ENCODE results near the gene PIK3R6.
"Not testable (repeated sequence)": the region's sequence is repeated elsewhere in the genome, so short reads cannot be mapped to it uniquely, and the experiment has no call there.

Gene PIK3R6

DNA sequence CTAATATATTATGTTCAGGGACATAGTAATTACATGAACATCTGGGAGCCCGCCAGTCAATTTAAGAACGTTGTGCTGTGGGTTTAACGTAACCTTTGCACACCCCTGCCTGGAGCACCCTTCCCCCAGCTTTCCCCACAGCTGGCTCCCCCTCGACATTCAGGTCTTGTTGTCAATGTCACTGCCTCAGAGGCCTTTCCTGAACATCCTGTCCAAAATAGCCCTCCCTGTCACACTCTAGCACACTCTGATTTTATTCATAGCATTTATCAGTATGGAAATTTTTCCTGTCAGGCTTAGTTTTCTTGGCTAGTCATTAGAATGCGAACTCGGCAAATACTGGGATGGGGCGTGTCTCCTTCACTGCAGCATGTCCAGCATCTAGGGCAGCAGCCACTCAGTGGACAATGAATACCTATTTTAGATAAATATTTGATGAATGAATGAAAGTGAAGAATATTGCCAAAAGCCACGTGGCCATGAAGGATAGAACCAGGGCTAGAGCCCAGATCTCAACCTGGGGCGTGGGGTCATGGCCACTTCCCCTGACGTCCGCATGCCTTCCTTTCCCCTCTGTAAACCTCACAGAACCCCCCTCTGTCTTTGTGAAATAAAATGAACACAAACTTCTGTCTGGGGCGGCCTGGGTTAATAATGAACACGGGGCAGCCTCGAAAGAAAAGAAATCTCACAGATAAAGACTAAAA lies 10.5 kb downstream of the PIK3R6 start:
- Mint-ChIP-seq H3K27me3 (ENCODE audit: low read depth) (peaks cover 7% of the 10 kb centered on the region), H3K9me3 (no peaks in the 10 kb centered on the region), H3K4me3 (no peak overlapping the region), H3K4me1 (peaks cover 36% of the 10 kb centered on the region), H3K36me3 (ENCODE audit: low read depth) (no peaks in the 10 kb centered on the region), H3K27ac (peak overlapping the region; percentile 7 to 52 (median 47))
- TF ChIP-seq, protein P1, sequence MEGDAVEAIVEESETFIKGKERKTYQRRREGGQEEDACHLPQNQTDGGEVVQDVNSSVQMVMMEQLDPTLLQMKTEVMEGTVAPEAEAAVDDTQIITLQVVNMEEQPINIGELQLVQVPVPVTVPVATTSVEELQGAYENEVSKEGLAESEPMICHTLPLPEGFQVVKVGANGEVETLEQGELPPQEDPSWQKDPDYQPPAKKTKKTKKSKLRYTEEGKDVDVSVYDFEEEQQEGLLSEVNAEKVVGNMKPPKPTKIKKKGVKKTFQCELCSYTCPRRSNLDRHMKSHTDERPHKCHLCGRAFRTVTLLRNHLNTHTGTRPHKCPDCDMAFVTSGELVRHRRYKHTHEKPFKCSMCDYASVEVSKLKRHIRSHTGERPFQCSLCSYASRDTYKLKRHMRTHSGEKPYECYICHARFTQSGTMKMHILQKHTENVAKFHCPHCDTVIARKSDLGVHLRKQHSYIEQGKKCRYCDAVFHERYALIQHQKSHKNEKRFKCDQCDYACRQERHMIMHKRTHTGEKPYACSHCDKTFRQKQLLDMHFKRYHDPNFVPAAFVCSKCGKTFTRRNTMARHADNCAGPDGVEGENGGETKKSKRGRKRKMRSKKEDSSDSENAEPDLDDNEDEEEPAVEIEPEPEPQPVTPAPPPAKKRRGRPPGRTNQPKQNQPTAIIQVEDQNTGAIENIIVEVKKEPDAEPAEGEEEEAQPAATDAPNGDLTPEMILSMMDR (IDR thresholded peaks at IDR 0.05; ENCODE audit: unreplicated experiment in 3 of 3): no peak

DNA sequence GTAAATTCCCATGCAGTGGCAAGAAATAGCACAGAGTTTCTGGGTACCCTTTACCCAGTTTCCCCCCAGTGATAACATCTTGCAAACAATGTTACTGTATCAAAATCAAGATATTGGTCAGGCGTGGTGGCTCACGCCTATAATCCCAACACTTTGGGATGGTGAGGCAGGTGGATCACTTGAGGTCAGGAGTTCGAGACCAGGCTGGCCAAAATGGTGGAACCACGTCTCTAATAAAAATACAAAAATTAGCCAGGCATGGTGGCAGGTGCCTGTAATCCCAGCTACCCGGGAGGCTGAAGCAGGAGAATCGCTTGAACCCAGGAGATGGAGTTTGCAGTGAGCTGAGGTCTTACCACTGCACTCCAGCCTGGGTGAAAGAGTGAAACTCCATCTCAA lies 11.3 kb downstream of the PIK3R6 start:
- not testable (repeated sequence) for H3K36me3 Mint-ChIP-seq (ENCODE audit: low read depth); H3K4me3 Mint-ChIP-seq; H3K9me3 Mint-ChIP-seq; H3K27ac Mint-ChIP-seq; H3K27me3 Mint-ChIP-seq (ENCODE audit: low read depth)
- H3K4me1 Mint-ChIP-seq: peaks cover 36% of the 10 kb centered on the region

DNA sequence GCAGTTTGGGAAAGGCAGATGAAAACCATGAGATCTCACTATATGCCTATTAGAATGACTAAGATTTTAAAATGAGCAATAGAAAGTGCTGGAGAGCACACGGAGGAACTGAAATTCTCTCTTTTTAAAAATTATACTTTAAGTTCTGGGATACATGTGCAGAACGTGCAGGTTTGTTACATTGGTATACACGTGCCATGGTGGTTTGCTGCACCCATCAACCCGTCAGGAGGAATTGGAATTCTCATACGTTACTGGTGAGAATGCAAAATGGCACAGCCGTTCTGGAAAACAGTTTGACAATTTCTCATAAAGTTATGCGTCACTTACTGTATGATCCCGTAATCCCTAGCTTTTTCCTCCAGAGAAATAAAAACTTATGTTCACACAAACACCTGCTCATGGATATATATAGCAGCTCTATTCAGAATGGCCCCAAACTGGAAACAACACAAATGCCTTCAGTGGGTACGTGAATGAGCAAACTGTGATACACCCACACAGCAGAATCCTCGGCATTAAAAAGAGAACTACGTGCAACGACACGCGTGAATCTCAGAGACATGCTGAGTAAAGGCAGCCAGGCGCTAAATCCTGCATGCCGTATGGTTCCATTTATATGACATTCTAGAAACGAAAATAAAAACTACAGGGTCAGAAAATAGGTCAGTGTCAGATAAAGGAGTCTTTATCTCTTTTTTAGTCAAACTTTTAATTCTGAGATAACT lies 11.8 kb downstream of the PIK3R6 start:
- H3K36me3 Mint-ChIP-seq (ENCODE audit: low read depth): no peaks in the 10 kb centered on the region
- H3K27ac Mint-ChIP-seq: no peak overlapping the region
- peaks cover 36% of the 10 kb centered on the region for H3K4me1 Mint-ChIP-seq
- peak overlapping the region in 1 of 3 experiments; percentile 45 for H3K4me3 Mint-ChIP-seq
- no peaks in the 10 kb centered on the region for H3K9me3 Mint-ChIP-seq
- TF ChIP-seq, protein P1 (IDR thresholded peaks at IDR 0.05; ENCODE audit: unreplicated experiment in 3 of 3): no peak
- peaks cover 7% of the 10 kb centered on the region for H3K27me3 Mint-ChIP-seq (ENCODE audit: low read depth)

DNA sequence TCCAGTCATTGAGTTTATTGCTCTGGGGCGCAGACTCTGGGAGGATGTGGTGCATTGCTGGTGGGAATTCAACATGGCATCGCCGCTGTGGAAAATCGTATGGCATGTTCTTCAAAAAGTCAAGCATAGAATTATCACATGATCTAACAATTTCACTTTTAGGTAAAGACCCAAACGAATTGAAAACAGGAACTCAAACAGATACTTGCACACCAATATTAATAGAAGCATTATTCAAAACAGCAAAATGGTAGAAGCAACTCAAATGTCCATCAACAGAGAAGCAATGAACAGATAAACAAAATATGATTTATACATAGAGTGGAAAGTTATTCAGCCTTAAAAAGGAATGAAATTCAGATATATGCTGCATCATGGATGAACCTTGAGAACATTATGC lies 15.9 kb downstream of the PIK3R6 start:
- TF ChIP-seq, protein P1 (IDR thresholded peaks at IDR 0.05; ENCODE audit: unreplicated experiment in 3 of 3): no peak
- H3K27ac Mint-ChIP-seq: no peak overlapping the region
- peaks cover 3% of the 10 kb centered on the region for H3K27me3 Mint-ChIP-seq (ENCODE audit: low read depth)
- H3K4me1 Mint-ChIP-seq: peaks cover 8% of the 10 kb centered on the region
- no peak overlapping the region for H3K4me3 Mint-ChIP-seq
- H3K36me3 Mint-ChIP-seq (ENCODE audit: low read depth): no peaks in the 10 kb centered on the region
- peaks cover 2% of the 10 kb centered on the region for H3K9me3 Mint-ChIP-seq

DNA sequence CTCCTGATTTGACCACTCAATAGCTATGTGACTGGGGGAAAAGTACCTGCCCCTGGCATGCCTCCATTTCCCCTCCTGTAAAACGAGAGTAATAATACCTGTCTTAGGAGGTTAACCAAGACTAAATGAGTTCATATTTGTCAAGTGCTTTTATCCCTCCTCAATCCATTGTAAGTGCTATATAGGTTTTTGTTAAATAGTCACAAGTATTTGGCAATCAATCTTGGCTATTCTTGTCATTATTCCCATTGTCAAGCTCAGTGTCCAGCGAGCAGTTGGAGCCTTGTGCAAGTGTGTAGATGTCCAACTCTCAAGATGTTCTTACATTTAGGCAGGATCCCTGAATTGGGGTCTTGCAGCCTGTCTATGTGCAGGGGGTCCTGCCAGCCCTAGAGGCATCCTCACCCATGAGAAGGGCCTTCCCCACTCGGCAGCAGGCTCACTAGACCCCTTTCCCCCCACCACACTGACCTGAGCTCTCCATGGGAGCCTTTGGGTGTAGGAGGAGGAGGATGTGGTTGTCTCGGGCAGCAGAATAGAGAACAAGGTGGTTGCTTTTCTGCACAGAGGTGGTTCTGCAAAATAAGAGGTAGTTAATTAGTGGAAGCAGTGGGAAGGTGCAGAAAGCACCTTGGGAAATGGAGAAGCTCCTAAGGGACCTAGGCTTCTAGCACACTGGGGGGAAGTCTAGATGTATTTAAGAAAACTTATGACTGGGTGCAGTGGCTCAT lies 18.0 kb downstream of the PIK3R6 start:
- Mint-ChIP-seq H3K4me3 (no peak overlapping the region), H3K36me3 (ENCODE audit: low read depth) (no peaks in the 10 kb centered on the region), H3K4me1 (no peaks in the 10 kb centered on the region), H3K27ac (no peak overlapping the region), H3K9me3 (peaks cover 4% of the 10 kb centered on the region), H3K27me3 (ENCODE audit: low read depth) (peaks cover 3% of the 10 kb centered on the region)
- TF ChIP-seq, protein P1 (IDR thresholded peaks at IDR 0.05; ENCODE audit: unreplicated experiment in 3 of 3): no peak

DNA sequence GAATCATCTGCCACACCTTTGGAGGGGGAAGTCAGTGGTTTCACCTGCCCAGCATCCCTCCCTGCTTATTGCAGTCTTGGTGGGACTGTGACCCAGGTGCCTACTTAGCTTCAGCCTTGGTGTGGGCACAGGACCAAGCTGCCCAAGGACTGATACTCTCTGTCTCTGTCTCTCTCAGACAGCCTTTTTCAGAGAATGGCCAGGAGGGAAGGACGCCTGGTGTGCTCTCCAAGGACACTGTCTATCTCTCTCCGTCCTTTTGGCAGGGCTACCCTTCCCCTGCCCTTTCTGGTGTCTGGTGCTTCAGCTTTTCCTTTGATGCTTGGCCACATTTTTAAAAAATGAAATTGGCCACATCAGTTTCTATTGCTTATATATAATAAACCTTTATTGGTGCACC lies 19.6 kb downstream of the PIK3R6 start:
- no peak overlapping the region for H3K4me3 Mint-ChIP-seq
- H3K4me1 Mint-ChIP-seq: peaks cover 6% of the 10 kb centered on the region
- TF ChIP-seq, protein P1 (IDR thresholded peaks at IDR 0.05; ENCODE audit: unreplicated experiment in 3 of 3): no peak
- no peaks in the 10 kb centered on the region for H3K27me3 Mint-ChIP-seq (ENCODE audit: low read depth)
- H3K9me3 Mint-ChIP-seq: peaks cover 6% of the 10 kb centered on the region
- no peak overlapping the region for H3K27ac Mint-ChIP-seq
- H3K36me3 Mint-ChIP-seq (ENCODE audit: low read depth): no peaks in the 10 kb centered on the region
